Panc1 (cell line): ENCODE measurements around the gene TPST2.

Source experiments
- SIN3A ChIP-seq: IDR thresholded peaks from 2 replicates; pipeline ENCODE4 v1.6.1; 2012; ENCODE audit warnings: low read depth, mild to moderate bottlenecking, low read length, moderate library complexity, borderline replicate concordance; ENCODE audit not compliant: insufficient read depth
- TF ChIP-seq, protein P1 (sequence below): fragments of 450-650 bp; IDR thresholded peaks from 2 replicates; pipeline ENCODE4 v1.5.1; 2017; ENCODE audit warnings: mild to moderate bottlenecking
- TF ChIP-seq, protein P2 (sequence below), 2 experiments: IDR thresholded peaks; 2 replicates each; pipeline ENCODE4 v1.6.1; 2011 to 2012; ENCODE audit warnings: low read depth in 2 of 2, control low read depth in 1 of 2, low read length in 1 of 2, mild to moderate bottlenecking in 1 of 2, moderate library complexity in 1 of 2; ENCODE audit not compliant: insufficient read depth in 1 of 2

DNA sequence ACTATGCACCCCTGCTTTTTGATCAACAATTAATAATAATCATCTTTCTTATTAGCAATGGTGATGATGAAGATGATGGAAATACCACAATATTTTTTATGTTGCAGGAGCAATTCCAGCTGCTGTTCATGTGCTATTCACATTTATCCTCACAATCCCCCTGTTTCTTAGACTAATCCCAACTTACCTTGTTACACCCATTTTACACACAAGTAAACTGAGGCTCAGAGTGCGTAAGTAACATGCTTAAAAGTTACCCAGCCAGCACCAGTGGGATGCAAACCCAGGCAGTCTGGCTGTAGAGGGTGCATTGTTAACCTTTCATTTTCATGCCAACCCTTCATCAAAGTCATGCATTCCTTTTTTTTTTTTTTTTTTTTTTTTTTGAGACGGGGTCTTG lies 30.3 kb upstream of the TPST2 start:
- TF ChIP-seq, protein P1, sequence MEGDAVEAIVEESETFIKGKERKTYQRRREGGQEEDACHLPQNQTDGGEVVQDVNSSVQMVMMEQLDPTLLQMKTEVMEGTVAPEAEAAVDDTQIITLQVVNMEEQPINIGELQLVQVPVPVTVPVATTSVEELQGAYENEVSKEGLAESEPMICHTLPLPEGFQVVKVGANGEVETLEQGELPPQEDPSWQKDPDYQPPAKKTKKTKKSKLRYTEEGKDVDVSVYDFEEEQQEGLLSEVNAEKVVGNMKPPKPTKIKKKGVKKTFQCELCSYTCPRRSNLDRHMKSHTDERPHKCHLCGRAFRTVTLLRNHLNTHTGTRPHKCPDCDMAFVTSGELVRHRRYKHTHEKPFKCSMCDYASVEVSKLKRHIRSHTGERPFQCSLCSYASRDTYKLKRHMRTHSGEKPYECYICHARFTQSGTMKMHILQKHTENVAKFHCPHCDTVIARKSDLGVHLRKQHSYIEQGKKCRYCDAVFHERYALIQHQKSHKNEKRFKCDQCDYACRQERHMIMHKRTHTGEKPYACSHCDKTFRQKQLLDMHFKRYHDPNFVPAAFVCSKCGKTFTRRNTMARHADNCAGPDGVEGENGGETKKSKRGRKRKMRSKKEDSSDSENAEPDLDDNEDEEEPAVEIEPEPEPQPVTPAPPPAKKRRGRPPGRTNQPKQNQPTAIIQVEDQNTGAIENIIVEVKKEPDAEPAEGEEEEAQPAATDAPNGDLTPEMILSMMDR = no peak
- no peak for TF ChIP-seq SIN3A
- TF ChIP-seq, protein P2, sequence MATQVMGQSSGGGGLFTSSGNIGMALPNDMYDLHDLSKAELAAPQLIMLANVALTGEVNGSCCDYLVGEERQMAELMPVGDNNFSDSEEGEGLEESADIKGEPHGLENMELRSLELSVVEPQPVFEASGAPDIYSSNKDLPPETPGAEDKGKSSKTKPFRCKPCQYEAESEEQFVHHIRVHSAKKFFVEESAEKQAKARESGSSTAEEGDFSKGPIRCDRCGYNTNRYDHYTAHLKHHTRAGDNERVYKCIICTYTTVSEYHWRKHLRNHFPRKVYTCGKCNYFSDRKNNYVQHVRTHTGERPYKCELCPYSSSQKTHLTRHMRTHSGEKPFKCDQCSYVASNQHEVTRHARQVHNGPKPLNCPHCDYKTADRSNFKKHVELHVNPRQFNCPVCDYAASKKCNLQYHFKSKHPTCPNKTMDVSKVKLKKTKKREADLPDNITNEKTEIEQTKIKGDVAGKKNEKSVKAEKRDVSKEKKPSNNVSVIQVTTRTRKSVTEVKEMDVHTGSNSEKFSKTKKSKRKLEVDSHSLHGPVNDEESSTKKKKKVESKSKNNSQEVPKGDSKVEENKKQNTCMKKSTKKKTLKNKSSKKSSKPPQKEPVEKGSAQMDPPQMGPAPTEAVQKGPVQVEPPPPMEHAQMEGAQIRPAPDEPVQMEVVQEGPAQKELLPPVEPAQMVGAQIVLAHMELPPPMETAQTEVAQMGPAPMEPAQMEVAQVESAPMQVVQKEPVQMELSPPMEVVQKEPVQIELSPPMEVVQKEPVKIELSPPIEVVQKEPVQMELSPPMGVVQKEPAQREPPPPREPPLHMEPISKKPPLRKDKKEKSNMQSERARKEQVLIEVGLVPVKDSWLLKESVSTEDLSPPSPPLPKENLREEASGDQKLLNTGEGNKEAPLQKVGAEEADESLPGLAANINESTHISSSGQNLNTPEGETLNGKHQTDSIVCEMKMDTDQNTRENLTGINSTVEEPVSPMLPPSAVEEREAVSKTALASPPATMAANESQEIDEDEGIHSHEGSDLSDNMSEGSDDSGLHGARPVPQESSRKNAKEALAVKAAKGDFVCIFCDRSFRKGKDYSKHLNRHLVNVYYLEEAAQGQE (IDR thresholded peaks at IDR 0.05; ENCODE audit: insufficient read depth in 1 of 2, low read depth in 2 of 2, low read length in 1 of 2) = no peak
